Astrocyte (in vitro differentiated cells and primary cell): Measurements from ENCODE around the gene FRY. TPM values are rescaled to one million over a fixed set of nuclear protein-coding genes. Genes with fewer than 3 reads are reported as not detected.

Experiments
- DNase-seq: peaks from one replicate; pipeline ENCODE4 v3.0.0-alpha.2; 2010; ENCODE audit warnings: low read depth
- FAIRE-seq: peaks from 2 replicates; lab custom pipeline; 2011; peaks lifted over from hg19 to GRCh38; lab: Jason Lieb, UNC
- H2AFZ ChIP-seq: 2 replicates; pipeline ENCODE4 v1.6.0; 2012; ENCODE audit warnings: low read depth, low read length, inconsistent platforms
- H3K27ac ChIP-seq: 2 replicates; pipeline ENCODE4 v1.5.1; 2011; ENCODE audit warnings: low read depth, low read length, inconsistent platforms
- H3K27me3 ChIP-seq: 2 replicates; pipeline ENCODE4 v1.6.0; 2011; ENCODE audit warnings: low read length, inconsistent platforms; ENCODE audit not compliant: insufficient read depth
- H3K36me3 ChIP-seq: 2 replicates; pipeline ENCODE4 v1.5.1; 2011; ENCODE audit warnings: low read length, inconsistent platforms; ENCODE audit not compliant: insufficient read depth
- H3K4me1 ChIP-seq: 2 replicates; pipeline ENCODE4 v1.5.1; 2011; ENCODE audit warnings: low read length, inconsistent platforms; ENCODE audit not compliant: insufficient read depth
- H3K4me2 ChIP-seq: 2 replicates; pipeline ENCODE4 v1.6.0; 2012; ENCODE audit warnings: low read length, inconsistent platforms
- H3K4me3 ChIP-seq: 2 replicates; pipeline ENCODE4 v1.5.1; 2011; ENCODE audit warnings: low read depth, mild to moderate bottlenecking, low read length, inconsistent platforms; ENCODE audit not compliant: insufficient read depth
- H3K79me2 ChIP-seq: 2 replicates; pipeline ENCODE4 v1.6.0; 2012; ENCODE audit warnings: mild to moderate bottlenecking, low read length, inconsistent platforms; ENCODE audit not compliant: insufficient read depth
- H3K9ac ChIP-seq: 2 replicates; pipeline ENCODE4 v1.6.0; 2012; ENCODE audit warnings: mild to moderate bottlenecking, low read length, inconsistent platforms
- H3K9me3 ChIP-seq: 2 replicates; pipeline ENCODE4 v1.5.1; 2012; ENCODE audit warnings: low read depth, mild to moderate bottlenecking, low read length, inconsistent platforms; ENCODE audit not compliant: insufficient read depth
- H4K20me1 ChIP-seq: 2 replicates; pipeline ENCODE4 v1.6.0; 2012; ENCODE audit warnings: low read length, inconsistent platforms; ENCODE audit not compliant: insufficient read depth
- H3K27ac Mint-ChIP-seq: one replicate; pipeline ENCODE4 v1.8.0; 2021; ENCODE audit warnings: mild to moderate bottlenecking, mixed read lengths; ENCODE audit not compliant: unreplicated experiment
- H3K27me3 Mint-ChIP-seq: one replicate; pipeline ENCODE4 v1.8.0; 2021; ENCODE audit warnings: low read depth, mixed read lengths; ENCODE audit not compliant: unreplicated experiment
- H3K36me3 Mint-ChIP-seq: one replicate; pipeline ENCODE4 v1.8.0; 2021; ENCODE audit warnings: low read depth, mixed read lengths; ENCODE audit not compliant: unreplicated experiment
- H3K4me1 Mint-ChIP-seq: one replicate; pipeline ENCODE4 v1.8.0; 2021; ENCODE audit warnings: low read depth, mixed read lengths; ENCODE audit not compliant: unreplicated experiment
- H3K4me3 Mint-ChIP-seq: one replicate; pipeline ENCODE4 v1.8.0; 2021; ENCODE audit warnings: mild to moderate bottlenecking, moderate library complexity, mixed read lengths; ENCODE audit not compliant: unreplicated experiment
- H3K9me3 Mint-ChIP-seq: one replicate; pipeline ENCODE4 v1.8.0; 2021; ENCODE audit warnings: mild to moderate bottlenecking, mixed read lengths; ENCODE audit not compliant: unreplicated experiment
- CTCF ChIP-seq: IDR thresholded peaks from 2 replicates; pipeline ENCODE4 v1.5.1; 2011; ENCODE audit warnings: low read depth, mild to moderate bottlenecking, inconsistent platforms, low read length, moderate library complexity; ENCODE audit not compliant: insufficient read depth
- EZH2 ChIP-seq: IDR thresholded peaks from 2 replicates; pipeline ENCODE4 v1.6.1; 2012; ENCODE audit warnings: mild to moderate bottlenecking, low read length, inconsistent platforms; ENCODE audit not compliant: insufficient read depth
- total RNA-seq: library from RNA; stranded (reverse); gene quantifications from 2 replicates; pipeline ENCODE4 v1.2.1, GENCODE V29; 2021

Gene FRY
- total RNA-seq, 1 donor from 2014 or later = 4.6 TPM

DNA sequence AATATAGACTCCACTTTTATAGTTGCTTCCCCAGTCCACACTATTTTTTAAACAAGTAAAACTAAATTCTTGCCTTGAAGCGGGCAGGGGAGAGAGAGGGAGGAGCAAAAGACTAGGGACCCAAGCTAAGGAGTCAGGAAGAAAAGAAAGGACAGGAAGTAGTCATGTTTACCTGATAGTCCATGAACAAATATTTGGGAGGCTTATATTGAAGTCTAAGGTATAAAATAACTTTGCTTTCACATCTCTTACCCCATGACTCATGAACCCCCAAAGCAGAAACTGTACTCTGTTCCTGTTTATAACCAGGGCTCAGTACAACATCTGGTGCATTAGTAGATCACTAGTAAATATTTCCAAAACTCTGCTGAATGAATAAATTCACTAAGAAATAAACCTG lies 216.3 kb downstream of the FRY start:
- H3K4me3 Mint-ChIP-seq = no peak overlapping the region
- peaks cover 3% of the 10 kb centered on the region for H3K36me3 Mint-ChIP-seq
- no peak overlapping the region for H3K4me3 ChIP-seq
- peaks cover 5% of the 10 kb centered on the region for H3K4me1 Mint-ChIP-seq
- H3K4me1 ChIP-seq = no peaks in the 10 kb centered on the region
- no peaks in the 10 kb centered on the region for H3K9me3 ChIP-seq
- no peak overlapping the region for H3K27ac Mint-ChIP-seq
- H3K9ac ChIP-seq = no peak overlapping the region
- no peak for TF ChIP-seq EZH2
- TF ChIP-seq CTCF = no peak
- DNase-seq (no peak), FAIRE-seq (no peak)
- no peaks in the 10 kb centered on the region for H3K79me2 ChIP-seq
- H3K36me3 ChIP-seq = no peaks in the 10 kb centered on the region
- no peaks in the 10 kb centered on the region for H4K20me1 ChIP-seq
- no peaks in the 10 kb centered on the region for H3K27me3 ChIP-seq
- no peak overlapping the region for H3K4me2 ChIP-seq
- no peak overlapping the region for H3K27ac ChIP-seq
- H3K9me3 Mint-ChIP-seq = no peaks in the 10 kb centered on the region
- H2AFZ ChIP-seq = no peak overlapping the region
- H3K27me3 Mint-ChIP-seq = no peaks in the 10 kb centered on the region

DNA sequence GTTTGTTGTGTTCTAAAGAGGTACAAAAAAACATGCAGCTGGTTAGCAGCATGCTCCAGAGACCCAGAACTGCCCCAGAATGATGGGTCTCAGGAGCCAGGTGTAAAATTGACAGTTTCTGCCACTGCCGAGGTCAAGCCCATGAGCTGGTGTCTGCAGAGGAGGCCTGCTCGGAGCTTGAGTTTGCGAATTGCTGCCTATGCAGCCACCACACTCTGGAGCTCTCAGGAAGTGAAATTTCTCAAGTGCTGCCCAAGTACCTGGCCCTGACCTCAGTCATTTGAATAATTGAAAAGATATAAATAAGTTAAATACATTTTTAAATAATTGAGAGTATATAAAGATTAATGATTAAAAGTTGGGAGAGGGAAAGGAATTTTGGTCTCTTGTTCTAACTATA lies 217.2 kb downstream of the FRY start:
- H3K4me1 Mint-ChIP-seq = peaks cover 5% of the 10 kb centered on the region

More for the DNA sequence above, 217.2 kb downstream of the FRY start:
- TF ChIP-seq CTCF = no peak
- TF ChIP-seq EZH2 = no peak
- Mint-ChIP-seq H3K36me3 (peaks cover 3% of the 10 kb centered on the region), H3K27ac (no peak overlapping the region), H3K4me3 (no peak overlapping the region), H3K9me3 (no peaks in the 10 kb centered on the region), H3K27me3 (no peaks in the 10 kb centered on the region)
- Histone ChIP-seq H3K4me3 (no peak overlapping the region), H3K79me2 (no peaks in the 10 kb centered on the region), H3K27ac (no peak overlapping the region), H3K9me3 (no peaks in the 10 kb centered on the region), H3K4me2 (no peak overlapping the region), H3K36me3 (no peaks in the 10 kb centered on the region), H2AFZ (no peak overlapping the region), H4K20me1 (no peaks in the 10 kb centered on the region), H3K4me1 (no peaks in the 10 kb centered on the region), H3K9ac (no peak overlapping the region), H3K27me3 (no peaks in the 10 kb centered on the region)
- DNase-seq (no peak), FAIRE-seq (no peak)
